ENCODE data around the gene ITPK1.

Gene ITPK1

DNA sequence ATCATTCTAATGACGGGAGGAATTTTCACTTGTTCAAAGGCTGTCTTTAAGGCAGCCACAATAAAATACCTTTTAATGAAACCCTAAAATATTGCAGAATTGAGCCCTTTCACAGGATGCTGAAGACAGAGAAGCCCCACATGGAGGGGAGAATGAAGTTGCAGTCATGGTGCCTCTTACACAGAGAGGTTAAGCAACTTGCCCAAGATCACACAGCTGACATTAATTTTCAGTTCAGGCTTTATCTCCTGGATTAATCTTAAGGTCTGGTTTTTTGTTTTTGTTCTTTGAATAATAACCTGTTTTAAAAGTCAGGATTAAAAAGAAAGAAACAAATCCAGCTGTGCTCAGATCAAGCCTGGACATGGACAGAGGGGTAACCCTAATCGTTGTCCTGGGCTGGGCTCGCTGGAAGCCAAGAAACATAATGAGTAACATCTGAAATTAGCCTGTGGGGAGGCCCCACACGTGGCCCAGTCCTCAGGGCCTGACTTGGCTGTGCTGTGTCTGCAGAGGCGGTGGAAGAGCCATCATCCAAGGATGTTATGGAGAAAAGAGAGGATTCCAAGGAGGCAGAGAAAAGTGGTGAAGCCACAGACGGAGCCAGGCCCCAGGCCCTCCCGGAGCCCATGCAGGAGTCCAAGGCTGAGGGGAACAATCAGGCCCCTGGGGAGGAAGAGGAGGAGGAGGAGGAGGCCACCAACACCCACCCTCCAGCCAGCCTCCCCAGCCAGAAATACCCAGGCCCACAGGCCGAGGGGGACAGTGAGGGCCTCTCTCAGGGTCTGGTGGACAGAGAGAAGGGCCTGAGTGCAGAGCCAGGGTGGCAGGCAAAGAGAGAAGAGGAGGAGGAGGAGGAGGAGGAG is 184.8 kb downstream of the ITPK1 start:
- TF ChIP-seq, protein P1, sequence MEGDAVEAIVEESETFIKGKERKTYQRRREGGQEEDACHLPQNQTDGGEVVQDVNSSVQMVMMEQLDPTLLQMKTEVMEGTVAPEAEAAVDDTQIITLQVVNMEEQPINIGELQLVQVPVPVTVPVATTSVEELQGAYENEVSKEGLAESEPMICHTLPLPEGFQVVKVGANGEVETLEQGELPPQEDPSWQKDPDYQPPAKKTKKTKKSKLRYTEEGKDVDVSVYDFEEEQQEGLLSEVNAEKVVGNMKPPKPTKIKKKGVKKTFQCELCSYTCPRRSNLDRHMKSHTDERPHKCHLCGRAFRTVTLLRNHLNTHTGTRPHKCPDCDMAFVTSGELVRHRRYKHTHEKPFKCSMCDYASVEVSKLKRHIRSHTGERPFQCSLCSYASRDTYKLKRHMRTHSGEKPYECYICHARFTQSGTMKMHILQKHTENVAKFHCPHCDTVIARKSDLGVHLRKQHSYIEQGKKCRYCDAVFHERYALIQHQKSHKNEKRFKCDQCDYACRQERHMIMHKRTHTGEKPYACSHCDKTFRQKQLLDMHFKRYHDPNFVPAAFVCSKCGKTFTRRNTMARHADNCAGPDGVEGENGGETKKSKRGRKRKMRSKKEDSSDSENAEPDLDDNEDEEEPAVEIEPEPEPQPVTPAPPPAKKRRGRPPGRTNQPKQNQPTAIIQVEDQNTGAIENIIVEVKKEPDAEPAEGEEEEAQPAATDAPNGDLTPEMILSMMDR (conservative IDR thresholded peaks at IDR 0.05; ENCODE audit: low read depth, low read length), result no peak
- Histone ChIP-seq H3K4me1 (ENCODE audit: low read depth, poor library complexity, severe bottlenecking) (no peaks in the 10 kb centered on the region), H3K4me2 (no peak overlapping the region), H3K27me3 (ENCODE audit: insufficient read depth, low read depth) (no peaks in the 10 kb centered on the region), H4K20me1 (ENCODE audit: insufficient read depth) (no peaks in the 10 kb centered on the region), H3K36me3 (ENCODE audit: insufficient read depth) (no peaks in the 10 kb centered on the region), H3K79me2 (ENCODE audit: insufficient read depth, low read depth) (no peaks in the 10 kb centered on the region), H2AFZ (ENCODE audit: low read depth) (no peak overlapping the region), H3K9ac (no peak overlapping the region), H3K4me3 (IDR thresholded peaks at IDR 0.05; ENCODE audit: insufficient read depth, low read depth, low read length) (no peak overlapping the region), H3K27ac (no peak overlapping the region)

DNA sequence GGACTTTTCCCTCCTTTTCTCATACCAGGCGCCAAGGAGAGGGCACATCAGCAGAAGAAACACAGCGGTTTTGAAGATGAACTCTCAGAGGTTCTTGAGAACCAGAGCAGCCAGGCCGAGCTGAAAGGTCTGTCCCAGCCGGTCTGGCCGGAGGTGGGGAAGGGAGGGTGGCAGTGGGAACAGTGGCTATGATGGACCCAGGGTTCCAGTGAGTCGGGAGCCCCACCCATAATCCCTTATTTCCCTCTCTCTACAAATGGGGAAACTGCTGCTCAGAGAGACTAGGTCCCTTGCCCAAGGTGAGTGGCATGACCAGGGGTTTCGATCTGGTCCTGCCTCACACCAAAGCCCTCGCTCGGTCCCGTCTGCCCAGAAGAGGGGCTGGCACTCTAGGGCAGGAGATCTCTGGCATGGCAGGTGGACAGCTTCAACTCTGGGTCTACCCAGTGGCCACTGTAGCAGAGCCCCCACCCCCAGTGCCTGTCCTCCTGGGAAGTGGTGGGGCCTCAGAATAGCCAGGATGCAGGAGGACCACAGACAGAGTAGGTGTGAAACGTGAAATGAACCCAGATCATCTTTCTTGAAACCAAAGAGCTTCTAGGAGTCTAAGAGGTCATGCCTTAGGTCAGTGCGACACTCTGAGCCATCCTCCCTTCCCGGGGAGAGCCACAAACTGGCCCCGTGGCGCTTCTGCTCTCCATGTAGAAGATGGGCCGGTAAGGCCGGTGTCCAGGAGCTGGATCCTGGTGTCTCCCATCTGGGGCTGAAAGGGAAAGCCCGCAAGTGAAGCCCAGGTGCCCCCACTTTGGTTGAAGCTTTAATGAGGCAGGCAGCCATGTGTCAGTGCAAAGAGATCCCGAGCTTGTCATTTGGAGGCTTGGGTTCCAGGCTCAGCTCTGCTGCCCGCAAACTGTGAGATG is 185.8 kb downstream of the ITPK1 start:
- no peaks in the 10 kb centered on the region for H3K27me3 ChIP-seq (ENCODE audit: insufficient read depth, low read depth)
- no peak overlapping the region for H3K4me3 ChIP-seq (IDR thresholded peaks at IDR 0.05; ENCODE audit: insufficient read depth, low read depth, low read length)
- TF ChIP-seq, protein P1 (conservative IDR thresholded peaks at IDR 0.05; ENCODE audit: low read depth, low read length), result no peak
- H3K27ac ChIP-seq, result no peak overlapping the region
- H3K9ac ChIP-seq, result no peak overlapping the region
- H3K36me3 ChIP-seq (ENCODE audit: insufficient read depth), result no peaks in the 10 kb centered on the region
- H3K4me2 ChIP-seq, result no peak overlapping the region
- H3K4me1 ChIP-seq (ENCODE audit: low read depth, poor library complexity, severe bottlenecking), result no peaks in the 10 kb centered on the region
- no peaks in the 10 kb centered on the region for H3K79me2 ChIP-seq (ENCODE audit: insufficient read depth, low read depth)
- H4K20me1 ChIP-seq (ENCODE audit: insufficient read depth), result no peaks in the 10 kb centered on the region
- H2AFZ ChIP-seq (ENCODE audit: low read depth), result no peak overlapping the region

DNA sequence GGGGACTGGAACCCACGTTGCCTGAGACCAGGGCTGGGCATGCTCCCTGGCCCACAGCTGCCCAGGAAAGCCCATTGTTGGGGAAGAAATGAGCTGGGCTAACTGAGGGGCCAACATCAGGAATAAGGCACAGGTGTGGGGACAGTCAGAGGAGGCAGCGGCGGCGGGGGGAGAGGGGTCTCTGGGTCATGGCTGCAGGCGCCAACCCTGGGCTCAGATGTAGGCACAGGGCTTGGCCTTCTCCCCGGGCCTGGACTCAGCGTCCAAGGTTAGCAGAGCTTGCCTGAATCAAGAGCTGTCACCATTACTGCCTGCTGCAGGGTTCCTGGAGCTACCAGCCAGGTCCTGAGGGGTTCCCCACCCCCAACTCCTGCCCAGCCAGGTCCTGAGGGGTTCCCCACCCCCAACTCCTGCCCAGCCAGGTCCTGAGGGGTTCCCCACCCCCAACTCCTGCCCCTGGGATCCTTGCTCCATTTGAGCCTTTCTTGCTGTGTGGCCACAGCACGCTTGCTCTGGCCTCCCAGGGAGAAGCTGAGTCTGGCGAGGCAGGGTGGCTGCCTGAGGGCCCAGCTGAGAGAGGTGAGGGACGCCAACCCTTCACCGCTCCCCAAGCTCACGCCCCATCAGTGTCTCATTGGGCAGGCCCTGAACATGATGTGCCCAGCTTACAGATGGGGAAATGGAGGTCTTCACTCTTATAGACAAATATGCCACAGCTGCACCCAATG is 186.6 kb downstream of the ITPK1 start:
- H3K27me3 ChIP-seq (ENCODE audit: insufficient read depth, low read depth), result no peaks in the 10 kb centered on the region
- no peak overlapping the region for H3K9ac ChIP-seq
- TF ChIP-seq, protein P1 (conservative IDR thresholded peaks at IDR 0.05; ENCODE audit: low read depth, low read length), result no peak

DNA sequence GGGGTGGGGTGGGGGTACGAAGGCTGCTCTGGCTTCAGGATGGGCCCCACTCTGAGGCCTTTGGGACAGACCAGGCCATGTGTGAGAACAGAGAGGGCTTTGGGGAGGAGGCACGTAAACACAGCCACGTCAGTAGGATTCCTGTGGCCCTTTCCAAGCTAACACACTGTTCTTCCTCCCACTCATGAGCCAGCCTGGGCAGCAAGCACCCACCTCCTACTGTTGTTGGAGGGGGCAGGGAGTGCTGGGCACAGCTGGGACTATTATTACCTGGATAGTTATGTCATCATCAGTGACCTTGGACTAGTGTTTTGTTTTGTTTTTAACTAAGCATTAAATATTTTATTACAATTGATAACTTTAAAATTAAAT is 187.5 kb downstream of the ITPK1 start:
- no peak overlapping the region for H3K4me3 ChIP-seq (IDR thresholded peaks at IDR 0.05; ENCODE audit: insufficient read depth, low read depth, low read length)
- H3K4me1 ChIP-seq (ENCODE audit: low read depth, poor library complexity, severe bottlenecking), result peaks cover 10% of the 10 kb centered on the region
- no peaks in the 10 kb centered on the region for H4K20me1 ChIP-seq (ENCODE audit: insufficient read depth)
- TF ChIP-seq, protein P1 (conservative IDR thresholded peaks at IDR 0.05; ENCODE audit: low read depth, low read length), result no peak
- H3K27me3 ChIP-seq (ENCODE audit: insufficient read depth, low read depth), result no peaks in the 10 kb centered on the region
- no peak overlapping the region for H3K4me2 ChIP-seq
- no peak overlapping the region for H3K9ac ChIP-seq
- no peak overlapping the region for H2AFZ ChIP-seq (ENCODE audit: low read depth)
- H3K36me3 ChIP-seq (ENCODE audit: insufficient read depth), result no peaks in the 10 kb centered on the region
- no peaks in the 10 kb centered on the region for H3K79me2 ChIP-seq (ENCODE audit: insufficient read depth, low read depth)
- no peak overlapping the region for H3K27ac ChIP-seq

More for the DNA sequence above, 186.6 kb downstream of the ITPK1 start:
- H3K36me3 ChIP-seq (ENCODE audit: insufficient read depth), result no peaks in the 10 kb centered on the region
- no peak overlapping the region for H3K27ac ChIP-seq
- H3K4me2 ChIP-seq, result no peak overlapping the region
- no peak overlapping the region for H3K4me3 ChIP-seq (IDR thresholded peaks at IDR 0.05; ENCODE audit: insufficient read depth, low read depth, low read length)
- no peaks in the 10 kb centered on the region for H4K20me1 ChIP-seq (ENCODE audit: insufficient read depth)
- H3K4me1 ChIP-seq (ENCODE audit: low read depth, poor library complexity, severe bottlenecking), result peaks cover 7% of the 10 kb centered on the region
- no peak overlapping the region for H2AFZ ChIP-seq (ENCODE audit: low read depth)
- no peaks in the 10 kb centered on the region for H3K79me2 ChIP-seq (ENCODE audit: insufficient read depth, low read depth)

Data from KMS-11 (cell line).